Glutamatergic neuron (in vitro differentiated cells): Measurements from ENCODE around the gene NMU. TPM values are rescaled to one million over a fixed set of nuclear protein-coding genes. Genes with fewer than 3 reads are reported as not detected.

ENCODE experiments used
- DNase-seq: peaks from one replicate; pipeline ENCODE4 v3.0.0; 2022
- H3K27ac Mint-ChIP-seq: one replicate; pipeline ENCODE4 v1.8.0; 2020; ENCODE audit warnings: mild to moderate bottlenecking, mixed read lengths, inconsistent platforms; ENCODE audit not compliant: unreplicated experiment
- H3K27me3 Mint-ChIP-seq: one replicate; pipeline ENCODE4 v1.8.0; 2020; ENCODE audit warnings: mild to moderate bottlenecking, moderate library complexity, mixed read lengths, inconsistent platforms; ENCODE audit not compliant: unreplicated experiment
- H3K36me3 Mint-ChIP-seq: one replicate; pipeline ENCODE4 v1.8.0; 2020; ENCODE audit warnings: mild to moderate bottlenecking, mixed read lengths, inconsistent platforms; ENCODE audit not compliant: unreplicated experiment
- H3K4me1 Mint-ChIP-seq: one replicate; pipeline ENCODE4 v1.8.0; 2020; ENCODE audit warnings: mild to moderate bottlenecking, low read depth, mixed read lengths, inconsistent platforms; ENCODE audit not compliant: unreplicated experiment
- H3K4me3 Mint-ChIP-seq: one replicate; pipeline ENCODE4 v1.8.0; 2020; ENCODE audit warnings: mild to moderate bottlenecking, mixed read lengths, inconsistent platforms; ENCODE audit not compliant: unreplicated experiment
- H3K9me3 Mint-ChIP-seq: one replicate; pipeline ENCODE4 v1.8.0; 2020; ENCODE audit warnings: mild to moderate bottlenecking, moderate library complexity, mixed read lengths, inconsistent platforms; ENCODE audit not compliant: unreplicated experiment
- total RNA-seq: library from RNA; stranded (reverse); fragmentation: NEBNext Ultra II Directional; extraction: Animal tissue kit (Norgen Biotek cat#: 25700); gene quantifications from one replicate; pipeline ENCODE4 v1.2.1, GENCODE V29; 2021; ENCODE audit not compliant: unreplicated experiment
- TF ChIP-seq, protein P1 (sequence below): fragments of 200-600 bp; sonication (generic); IDR thresholded peaks from one replicate; pipeline ENCODE4 v1.5.0; 2021; ENCODE audit not compliant: partially characterized antibody, unreplicated experiment

NMU gene
- total RNA-seq, 1 donor from 2014 or later = 9.4 TPM

DNA sequence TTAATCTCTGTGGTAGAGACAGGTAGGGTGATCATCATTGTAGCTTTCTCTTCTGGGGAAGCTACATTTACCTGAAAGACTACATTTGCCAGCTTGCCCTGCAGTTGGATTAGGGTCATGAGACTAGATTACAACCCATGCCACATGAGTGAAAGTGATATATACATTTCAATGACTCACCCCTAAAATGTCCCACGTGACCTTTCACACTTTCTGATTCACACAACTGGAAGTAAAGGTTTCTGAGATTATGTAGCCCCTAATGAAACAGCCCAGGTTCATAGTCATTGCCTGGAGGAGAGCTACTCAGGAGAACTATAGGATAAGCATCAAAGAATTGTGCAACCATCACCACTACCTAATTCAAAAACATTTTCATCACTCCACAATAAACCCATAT is 61.8 kb downstream of the NMU start:
- H3K27ac Mint-ChIP-seq = no peak overlapping the region
- H3K36me3 Mint-ChIP-seq = peaks cover 30% of the 10 kb centered on the region
- TF ChIP-seq, protein P1, sequence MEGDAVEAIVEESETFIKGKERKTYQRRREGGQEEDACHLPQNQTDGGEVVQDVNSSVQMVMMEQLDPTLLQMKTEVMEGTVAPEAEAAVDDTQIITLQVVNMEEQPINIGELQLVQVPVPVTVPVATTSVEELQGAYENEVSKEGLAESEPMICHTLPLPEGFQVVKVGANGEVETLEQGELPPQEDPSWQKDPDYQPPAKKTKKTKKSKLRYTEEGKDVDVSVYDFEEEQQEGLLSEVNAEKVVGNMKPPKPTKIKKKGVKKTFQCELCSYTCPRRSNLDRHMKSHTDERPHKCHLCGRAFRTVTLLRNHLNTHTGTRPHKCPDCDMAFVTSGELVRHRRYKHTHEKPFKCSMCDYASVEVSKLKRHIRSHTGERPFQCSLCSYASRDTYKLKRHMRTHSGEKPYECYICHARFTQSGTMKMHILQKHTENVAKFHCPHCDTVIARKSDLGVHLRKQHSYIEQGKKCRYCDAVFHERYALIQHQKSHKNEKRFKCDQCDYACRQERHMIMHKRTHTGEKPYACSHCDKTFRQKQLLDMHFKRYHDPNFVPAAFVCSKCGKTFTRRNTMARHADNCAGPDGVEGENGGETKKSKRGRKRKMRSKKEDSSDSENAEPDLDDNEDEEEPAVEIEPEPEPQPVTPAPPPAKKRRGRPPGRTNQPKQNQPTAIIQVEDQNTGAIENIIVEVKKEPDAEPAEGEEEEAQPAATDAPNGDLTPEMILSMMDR = no peak
- no peaks in the 10 kb centered on the region for H3K27me3 Mint-ChIP-seq
- H3K4me1 Mint-ChIP-seq = no peaks in the 10 kb centered on the region
- no peak for DNase-seq
- peaks cover 4% of the 10 kb centered on the region for H3K9me3 Mint-ChIP-seq
- H3K4me3 Mint-ChIP-seq = no peak overlapping the region

DNA sequence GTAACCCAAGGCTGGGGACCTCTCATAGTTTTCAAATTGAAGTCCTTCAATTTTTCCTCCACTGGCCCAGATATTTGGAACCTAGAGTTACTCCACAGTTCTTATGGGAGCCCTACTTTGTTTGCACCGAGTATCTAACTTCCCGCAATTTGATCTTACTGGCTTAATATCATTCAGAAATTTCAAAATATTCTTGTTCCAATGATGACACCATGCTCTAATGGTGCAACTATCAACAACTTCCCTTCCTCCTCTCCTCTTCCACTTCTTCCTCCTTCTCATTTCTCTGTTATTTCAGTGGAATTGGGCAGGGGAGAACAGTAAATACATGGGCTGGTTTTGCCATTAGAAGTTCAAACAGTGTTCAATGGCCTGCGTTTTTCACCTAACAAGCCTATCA is 64.3 kb downstream of the NMU start:
- no peak for DNase-seq
- Mint-ChIP-seq H3K9me3 (peaks cover 4% of the 10 kb centered on the region), H3K27me3 (no peaks in the 10 kb centered on the region), H3K27ac (no peak overlapping the region), H3K36me3 (peaks cover 19% of the 10 kb centered on the region), H3K4me3 (no peak overlapping the region), H3K4me1 (no peaks in the 10 kb centered on the region)
- TF ChIP-seq, protein P1 = no peak

DNA sequence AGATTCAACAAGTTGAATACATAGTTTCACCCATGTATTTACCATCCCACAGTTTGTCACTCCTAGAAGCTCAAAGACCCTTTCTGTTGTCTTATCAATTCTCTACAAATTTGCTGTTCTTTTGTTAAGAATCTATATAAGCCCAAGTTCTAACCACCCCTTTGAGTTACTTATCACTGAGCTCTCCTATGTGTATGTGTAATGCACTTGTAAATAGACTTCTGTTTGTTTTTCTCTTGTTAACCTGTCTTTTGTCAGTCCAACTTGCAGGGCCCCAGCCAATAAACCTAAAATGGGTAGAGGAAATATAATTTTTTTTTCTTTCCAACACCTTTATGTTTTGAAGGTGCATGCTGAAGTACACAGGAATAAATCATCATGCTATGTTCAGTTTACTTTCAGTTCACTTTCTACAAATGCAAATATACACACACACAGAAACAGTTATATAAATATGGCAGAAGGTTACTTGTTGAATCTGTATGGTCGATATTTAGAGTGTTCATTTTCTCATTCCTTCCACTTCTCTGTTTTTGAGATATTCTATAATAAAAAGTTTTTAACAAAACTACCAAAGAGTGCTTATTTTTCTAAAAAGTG is 67.1 kb downstream of the NMU start:
- no peaks in the 10 kb centered on the region for H3K4me1 Mint-ChIP-seq
- H3K27ac Mint-ChIP-seq = no peak overlapping the region
- TF ChIP-seq, protein P1 = no peak
- no peaks in the 10 kb centered on the region for H3K9me3 Mint-ChIP-seq
- H3K36me3 Mint-ChIP-seq = peaks cover under 1% of the 10 kb centered on the region
- no peak for DNase-seq
- H3K27me3 Mint-ChIP-seq = peaks cover 2% of the 10 kb centered on the region
- H3K4me3 Mint-ChIP-seq = no peak overlapping the region

DNA sequence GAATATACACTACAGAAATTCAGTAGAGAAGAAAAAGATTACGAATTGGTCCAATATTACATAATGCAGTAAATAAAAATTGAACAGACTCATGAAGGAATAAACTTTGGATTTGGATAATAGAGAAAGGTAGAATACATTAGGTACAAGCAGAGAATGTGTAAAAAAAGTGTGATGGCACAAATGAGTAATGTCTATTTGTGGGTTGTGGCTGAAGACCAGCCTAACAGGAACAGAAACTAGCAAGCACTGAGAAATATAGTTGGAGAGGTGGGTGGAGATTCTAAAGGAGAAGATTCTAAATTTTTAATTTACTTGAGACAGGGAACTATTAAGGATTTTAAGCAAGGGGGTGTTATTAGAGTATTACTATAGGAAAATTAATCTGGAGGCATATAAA is 74.2 kb downstream of the NMU start:
- DNase-seq = no peak
- Mint-ChIP-seq H3K4me3 (no peak overlapping the region), H3K27me3 (peaks cover 4% of the 10 kb centered on the region), H3K4me1 (no peaks in the 10 kb centered on the region), H3K27ac (no peak overlapping the region), H3K9me3 (no peaks in the 10 kb centered on the region), H3K36me3 (no peaks in the 10 kb centered on the region)
- TF ChIP-seq, protein P1 = no peak

DNA sequence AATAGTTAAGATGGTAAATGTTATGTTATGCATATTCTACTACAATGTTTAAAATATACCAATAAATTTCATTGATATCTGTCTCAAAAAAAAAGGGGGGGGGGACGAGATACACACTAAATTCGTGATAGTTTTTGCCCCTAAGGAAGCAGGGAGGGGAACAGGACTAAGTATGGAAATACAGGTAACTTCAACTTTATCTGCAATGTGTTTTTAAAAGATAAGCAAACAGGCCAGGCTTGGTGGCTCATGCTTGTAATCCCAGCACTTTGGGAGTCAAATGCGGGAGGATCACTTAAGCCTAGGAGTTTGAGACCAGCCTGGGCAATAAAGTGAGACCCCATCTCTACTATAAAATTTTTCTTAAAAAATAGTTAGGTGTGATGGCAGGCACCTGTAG is 76.0 kb downstream of the NMU start:
- H3K27ac Mint-ChIP-seq = no peak overlapping the region
- peaks cover 2% of the 10 kb centered on the region for H3K27me3 Mint-ChIP-seq
- H3K4me1 Mint-ChIP-seq = no peaks in the 10 kb centered on the region
- no peak overlapping the region for H3K4me3 Mint-ChIP-seq
- TF ChIP-seq, protein P1 = no peak
- no peaks in the 10 kb centered on the region for H3K36me3 Mint-ChIP-seq
- no peak for DNase-seq
- H3K9me3 Mint-ChIP-seq = no peaks in the 10 kb centered on the region
